GM18519 (cell line): ENCODE measurements around the gene FRY.

Experiments used
- ATAC-seq: cut with Tn5 transposase; IDR thresholded peaks from one replicate; pipeline ENCODE4 v1.9.1; 2021; ENCODE audit warnings: mild to moderate bottlenecking, moderate library complexity; ENCODE audit not compliant: unreplicated experiment, low FRiP score

The FRY gene

DNA sequence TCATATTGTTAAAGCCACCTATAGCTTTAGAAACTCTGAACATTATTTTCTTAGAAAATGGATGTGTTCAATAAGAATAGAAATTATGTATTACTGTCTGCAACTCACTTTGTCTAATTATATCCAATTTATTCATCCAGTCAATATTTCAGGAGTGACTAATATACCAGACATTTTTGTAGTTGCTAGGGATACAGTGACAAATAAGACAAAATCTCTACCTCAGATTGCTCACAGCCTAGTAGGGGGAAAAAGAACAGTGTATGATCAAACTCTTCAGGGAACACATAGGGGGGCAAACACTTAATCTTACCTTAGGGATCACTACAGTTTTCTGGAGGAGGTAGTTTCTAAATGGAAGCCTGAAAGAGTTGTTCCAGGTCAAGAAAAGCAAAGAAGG lies 292.3 kb downstream of the FRY start:
- no peak for ATAC-seq

DNA sequence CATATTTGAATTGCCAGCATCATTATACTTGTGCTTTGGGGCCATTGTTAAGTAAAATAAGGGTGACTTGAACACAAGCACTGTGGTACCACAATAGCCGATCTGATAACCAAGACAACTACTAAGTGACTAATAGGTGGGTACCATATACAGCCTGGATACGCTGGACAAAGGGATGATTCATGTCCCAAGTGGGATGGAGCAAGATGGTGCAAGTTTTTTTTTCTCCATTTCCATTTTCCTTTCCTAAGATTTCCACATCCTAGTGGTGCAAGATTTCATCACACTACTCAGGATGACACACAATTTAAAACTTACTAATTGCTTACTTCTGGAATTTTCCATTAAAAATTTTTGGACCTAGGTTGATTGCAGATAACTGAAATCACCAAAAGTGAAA lies 298.9 kb downstream of the FRY start:
- ATAC-seq: no peak

DNA sequence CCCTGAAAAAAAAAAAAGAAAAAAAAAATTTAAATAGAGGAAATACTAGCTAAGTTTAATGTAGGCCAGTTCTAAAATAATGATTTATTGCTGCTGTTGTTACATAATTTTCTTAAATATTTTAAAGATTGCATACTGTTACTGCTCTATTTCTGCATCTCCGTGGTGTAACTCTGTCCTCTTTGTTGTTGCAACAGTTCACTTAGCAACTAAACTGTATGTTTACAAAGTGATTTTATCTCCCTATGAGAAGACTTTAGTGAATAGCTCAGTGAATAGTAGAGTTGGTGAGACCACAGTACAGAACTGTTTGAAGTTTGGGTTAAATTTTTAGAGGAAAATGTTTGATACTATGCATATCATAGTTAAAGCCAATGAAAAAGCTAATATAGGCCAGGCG lies 303.1 kb downstream of the FRY start:
- no peak for ATAC-seq

DNA sequence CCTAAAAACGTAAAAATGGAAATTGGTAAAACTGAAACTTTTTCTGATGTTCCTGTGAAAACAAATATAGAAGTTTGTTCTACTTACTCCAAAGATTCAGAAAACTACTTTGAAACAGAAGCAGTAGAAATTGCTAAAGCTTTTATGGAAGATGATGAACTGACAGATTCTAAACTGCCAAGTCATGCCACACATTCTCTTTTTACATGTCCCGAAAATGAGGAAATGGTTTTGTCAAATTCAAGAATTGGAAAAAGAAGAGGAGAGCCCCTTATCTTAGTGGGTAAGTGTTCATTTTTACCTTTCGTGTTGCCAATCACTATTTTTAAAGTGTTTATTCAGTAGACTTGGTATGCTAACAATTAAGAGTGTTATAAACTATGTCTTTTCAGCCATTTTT lies 309.3 kb downstream of the FRY start:
- no peak for ATAC-seq

DNA sequence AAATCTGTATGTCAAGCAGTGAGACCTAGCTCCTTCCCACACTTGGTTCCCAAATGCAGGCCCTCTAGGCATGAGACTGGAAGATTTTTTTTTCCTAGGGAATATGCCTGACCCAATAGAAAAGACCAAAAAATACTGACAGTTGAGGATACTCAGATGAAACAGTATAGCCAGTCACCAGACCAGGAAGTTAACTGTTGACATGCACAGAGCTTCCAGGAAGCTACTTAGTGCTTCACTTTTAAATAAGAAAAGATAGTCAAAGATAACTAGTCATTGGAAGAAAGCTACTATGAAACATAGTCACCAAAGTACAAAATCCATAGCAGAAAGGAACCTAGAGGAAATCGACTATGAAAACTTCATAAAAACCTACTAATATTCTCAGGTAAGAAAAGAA lies 316.1 kb downstream of the FRY start:
- no peak for ATAC-seq
